Calu3 (cell line): ENCODE data around the gene MCM3AP. TPM values are rescaled to one million over a fixed set of nuclear protein-coding genes. Genes with fewer than 3 reads are reported as not detected.

Experiments used
- BruUV-seq: library from RNA; stranded (reverse); fragments of 400-500 nt; replicated peaks from 2 replicates; lab custom pipeline; 2021; lab: Mats Ljungman, UMichigan
- CTCF ChIA-PET: fragments of 300-600 bp; sonication (Branson Sonifier 250); formaldehyde crosslinking; loops from one replicate; lab custom pipeline; 2022; ENCODE audit warnings: antibody characterized with exemption; lab: Charles Lee
- DNase-seq: peaks from one replicate; pipeline ENCODE4 v3.0.0; 2022
- H3K27ac Mint-ChIP-seq: one replicate; pipeline ENCODE4 v1.8.0; 2022; ENCODE audit warnings: mixed read lengths; ENCODE audit not compliant: unreplicated experiment
- H3K27me3 Mint-ChIP-seq: one replicate; pipeline ENCODE4 v1.8.0; 2022; ENCODE audit warnings: mixed read lengths; ENCODE audit not compliant: unreplicated experiment
- H3K36me3 Mint-ChIP-seq: one replicate; pipeline ENCODE4 v1.8.0; 2022; ENCODE audit warnings: mild to moderate bottlenecking, moderate library complexity, mixed read lengths; ENCODE audit not compliant: insufficient read depth, unreplicated experiment
- H3K4me1 Mint-ChIP-seq: one replicate; pipeline ENCODE4 v1.8.0; 2022; ENCODE audit warnings: mild to moderate bottlenecking, low read depth, mixed read lengths; ENCODE audit not compliant: unreplicated experiment
- H3K4me3 Mint-ChIP-seq: one replicate; pipeline ENCODE4 v1.8.0; 2022; ENCODE audit warnings: mild to moderate bottlenecking, low read depth, moderate library complexity, mixed read lengths; ENCODE audit not compliant: unreplicated experiment
- H3K9me3 Mint-ChIP-seq: one replicate; pipeline ENCODE4 v1.8.0; 2022; ENCODE audit warnings: low read depth, mixed read lengths; ENCODE audit not compliant: unreplicated experiment
- intact Hi-C: fragments of 100-400 bp; cut with micrococcal nuclease; formaldehyde crosslinking; loops from one replicate; pipeline ENCODE4 v1.10.0; 2022; ENCODE audit not compliant: unreplicated experiment
- total RNA-seq: library from RNA; stranded (reverse); gene quantifications from 2 replicates; pipeline ENCODE4 v1.2.3, GENCODE V29; 2022
- TF ChIP-seq, protein P1 (sequence below): fragments of 200-600 bp; IDR thresholded peaks from one replicate; pipeline ENCODE4 v1.8.0; 2022; ENCODE audit warnings: antibody characterized with exemption; ENCODE audit not compliant: unreplicated experiment

Gene MCM3AP
- total RNA-seq, 1 experiment from 2014 or later: 64.1 TPM

DNA sequence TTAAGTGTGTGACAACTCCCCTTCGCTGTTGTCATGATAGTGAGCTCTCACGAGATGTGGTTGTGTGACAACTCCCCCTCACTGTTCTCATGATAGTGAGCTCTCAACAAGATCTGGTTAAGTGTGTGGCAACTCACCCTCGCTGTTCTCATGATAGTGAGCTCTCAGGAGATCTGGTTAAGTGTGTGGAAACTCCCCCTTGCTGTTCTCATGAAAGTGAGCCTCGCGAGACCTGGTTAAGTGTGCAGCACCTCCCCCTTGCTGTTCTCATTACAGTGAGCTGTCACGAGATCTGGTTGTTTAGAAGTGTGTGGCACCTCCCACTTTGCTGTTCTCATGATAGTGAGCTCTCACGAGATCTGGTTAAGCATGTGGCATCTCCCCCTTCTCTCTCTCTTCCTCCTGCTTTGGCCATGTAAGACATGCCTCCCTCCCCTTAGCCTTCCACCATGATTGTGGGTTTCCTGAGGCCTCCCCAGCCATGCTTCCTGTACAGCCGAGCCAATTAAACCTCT, 31.7 kb downstream of the MCM3AP start:
- Mint-ChIP-seq H3K4me3 (no peak overlapping the region), H3K27ac (no peak overlapping the region), H3K9me3 (no peaks in the 10 kb centered on the region), H3K36me3 (peaks cover 56% of the 10 kb centered on the region), H3K27me3 (no peaks in the 10 kb centered on the region), H3K4me1 (no peaks in the 10 kb centered on the region)
- TF ChIP-seq, protein P1, sequence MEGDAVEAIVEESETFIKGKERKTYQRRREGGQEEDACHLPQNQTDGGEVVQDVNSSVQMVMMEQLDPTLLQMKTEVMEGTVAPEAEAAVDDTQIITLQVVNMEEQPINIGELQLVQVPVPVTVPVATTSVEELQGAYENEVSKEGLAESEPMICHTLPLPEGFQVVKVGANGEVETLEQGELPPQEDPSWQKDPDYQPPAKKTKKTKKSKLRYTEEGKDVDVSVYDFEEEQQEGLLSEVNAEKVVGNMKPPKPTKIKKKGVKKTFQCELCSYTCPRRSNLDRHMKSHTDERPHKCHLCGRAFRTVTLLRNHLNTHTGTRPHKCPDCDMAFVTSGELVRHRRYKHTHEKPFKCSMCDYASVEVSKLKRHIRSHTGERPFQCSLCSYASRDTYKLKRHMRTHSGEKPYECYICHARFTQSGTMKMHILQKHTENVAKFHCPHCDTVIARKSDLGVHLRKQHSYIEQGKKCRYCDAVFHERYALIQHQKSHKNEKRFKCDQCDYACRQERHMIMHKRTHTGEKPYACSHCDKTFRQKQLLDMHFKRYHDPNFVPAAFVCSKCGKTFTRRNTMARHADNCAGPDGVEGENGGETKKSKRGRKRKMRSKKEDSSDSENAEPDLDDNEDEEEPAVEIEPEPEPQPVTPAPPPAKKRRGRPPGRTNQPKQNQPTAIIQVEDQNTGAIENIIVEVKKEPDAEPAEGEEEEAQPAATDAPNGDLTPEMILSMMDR: no peak
- DNase-seq: no peak
- BruUV-seq: no TSS peak
- intact Hi-C loops: no loop called here
- CTCF ChIA-PET: no interaction called here

DNA sequence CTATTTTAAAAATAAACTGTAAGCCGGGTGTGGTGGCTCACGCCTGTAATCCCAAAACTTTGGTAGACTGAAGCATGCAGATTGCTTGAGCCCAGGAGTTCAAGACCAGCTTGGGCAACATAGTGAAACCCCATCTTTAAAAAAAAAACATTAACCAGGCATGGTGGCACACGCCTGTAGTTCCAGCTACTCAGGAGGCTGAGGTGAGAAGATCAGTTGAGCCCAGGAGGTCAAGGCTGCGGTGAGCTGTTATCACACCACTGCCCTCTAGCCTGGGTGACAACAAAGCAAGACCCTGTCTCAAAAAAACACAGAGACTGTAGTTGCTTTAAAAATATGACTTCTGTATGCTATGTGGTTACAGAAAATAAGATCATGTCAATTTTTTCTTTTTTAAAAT, 32.6 kb downstream of the MCM3AP start:
- no peak overlapping the region for H3K27ac Mint-ChIP-seq
- DNase-seq: no peak
- no TSS peak for BruUV-seq
- intact Hi-C loops: no loop called here
- TF ChIP-seq, protein P1: no peak
- H3K36me3 Mint-ChIP-seq: peaks cover 60% of the 10 kb centered on the region
- no peaks in the 10 kb centered on the region for H3K27me3 Mint-ChIP-seq
- no peaks in the 10 kb centered on the region for H3K4me1 Mint-ChIP-seq
- CTCF ChIA-PET: no interaction called here
- H3K9me3 Mint-ChIP-seq: no peaks in the 10 kb centered on the region
- H3K4me3 Mint-ChIP-seq: no peak overlapping the region

DNA sequence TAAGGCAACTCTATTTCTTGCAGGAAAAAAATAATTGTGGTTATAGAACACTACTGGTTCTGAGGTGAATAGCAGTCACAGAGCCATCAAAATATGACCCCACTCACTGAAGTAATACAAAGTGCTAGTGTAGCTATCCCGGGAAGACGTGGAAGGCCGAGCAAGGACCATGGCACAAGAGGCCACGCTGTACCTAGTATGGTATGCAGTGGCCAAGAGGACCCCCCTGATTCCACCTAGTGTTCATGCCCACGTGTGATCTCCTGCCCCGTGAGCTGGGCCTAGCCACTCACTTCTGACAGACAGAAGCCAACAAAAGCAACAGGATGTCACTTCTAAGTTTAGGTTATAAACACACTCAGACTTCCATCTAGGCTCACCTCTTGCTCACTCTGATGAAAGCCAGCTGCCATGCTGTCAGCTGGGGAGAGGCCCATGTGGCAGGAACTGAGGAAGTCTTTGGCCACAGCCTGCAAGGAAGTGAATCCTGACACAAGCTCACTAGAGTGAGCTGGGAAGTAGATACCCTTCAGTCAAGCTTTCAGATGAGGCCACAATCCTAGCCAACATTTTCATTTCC, 35.2 kb downstream of the MCM3AP start:
- H3K4me1 Mint-ChIP-seq: no peaks in the 10 kb centered on the region
- H3K27ac Mint-ChIP-seq: no peak overlapping the region
- no TSS peak for BruUV-seq
- CTCF ChIA-PET: interaction anchor here (1.0 kb wide), 1 partner anchor 107 kb away, joined by 3 read pairs; no protein-coding TSS in a partner anchor
- intact Hi-C loops: no loop called here
- TF ChIP-seq, protein P1: no peak
- no peak overlapping the region for H3K4me3 Mint-ChIP-seq
- H3K27me3 Mint-ChIP-seq: no peaks in the 10 kb centered on the region
- no peak for DNase-seq
- H3K9me3 Mint-ChIP-seq: no peaks in the 10 kb centered on the region
- H3K36me3 Mint-ChIP-seq: peaks cover 63% of the 10 kb centered on the region

DNA sequence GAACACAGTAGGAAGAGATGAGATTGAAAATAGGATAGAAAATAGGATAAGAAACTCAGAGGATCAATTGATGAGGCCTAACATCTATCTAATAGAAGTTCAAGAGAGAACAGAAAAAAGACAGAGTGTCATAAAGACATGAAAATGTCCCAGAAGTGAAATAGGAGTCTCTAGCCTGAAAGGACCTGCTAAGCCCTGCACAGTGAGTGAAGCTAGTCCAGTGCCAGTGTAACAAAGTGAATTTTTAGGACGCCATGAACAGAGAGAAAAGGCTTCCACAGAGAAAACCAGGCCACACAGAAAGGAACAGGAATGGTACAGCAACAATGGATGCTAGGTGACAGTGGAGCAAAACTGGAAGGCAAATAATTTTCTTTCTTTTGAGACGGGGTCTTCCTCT, 36.6 kb downstream of the MCM3AP start:
- Mint-ChIP-seq H3K27ac (no peak overlapping the region), H3K27me3 (no peaks in the 10 kb centered on the region), H3K9me3 (no peaks in the 10 kb centered on the region), H3K36me3 (peaks cover 61% of the 10 kb centered on the region), H3K4me3 (no peak overlapping the region), H3K4me1 (no peaks in the 10 kb centered on the region)
- CTCF ChIA-PET: no interaction called here
- no TSS peak for BruUV-seq
- intact Hi-C loops: no loop called here
- TF ChIP-seq, protein P1: no peak
- no peak for DNase-seq
